HepG2 (cell line): ENCODE measurements around the gene IGFALS. TPM values are rescaled to one million over a fixed set of nuclear protein-coding genes. Genes with fewer than 3 reads are reported as not detected.
A peak's percentile ranks its signal among the peaks of the same experiment; 100 is the strongest.

Experiments used
- AGO1 ChIP-seq: fragments of 200-400 bp; formaldehyde crosslinking; IDR thresholded peaks from 2 replicates; pipeline ENCODE4 v1.6.1; 2017; ENCODE audit warnings: mild to moderate bottlenecking, low read depth, low read length, moderate library complexity; ENCODE audit not compliant: poor library complexity, severe bottlenecking
- AGO2 ChIP-seq: fragments of 200-400 bp; formaldehyde crosslinking; optimal IDR thresholded peaks from 2 replicates; pipeline ENCODE3; 2017; ENCODE audit warnings: mild to moderate bottlenecking, low read depth, low read length, moderate library complexity
- FOXA1 ChIP-seq, 2 experiments: fragments of 450-650 bp in 1 of 2; sonication (generic) in 1 of 2; formaldehyde crosslinking in 1 of 2; IDR thresholded peaks; 2 replicates each; pipeline versions ENCODE4 v1.4.0 to v1.6.1; 2016 to 2020; ENCODE audit warnings: missing genetic modification reagents in 1 of 2
- JUND ChIP-seq: sonication (generic); formaldehyde crosslinking; IDR thresholded peaks from 2 replicates; pipeline ENCODE4 v1.8.0; 2022; ENCODE audit warnings: mild to moderate bottlenecking, missing genetic modification reagents
- MZF1 ChIP-seq: sonication (generic); formaldehyde crosslinking; IDR thresholded peaks from 2 replicates; pipeline ENCODE4 v1.8.1; 2023; ENCODE audit warnings: mild to moderate bottlenecking, missing genetic modification reagents, borderline replicate concordance
- NONO ChIP-seq, 2 experiments: fragments of 450-650 bp in 1 of 2; sonication (generic) in 1 of 2; formaldehyde crosslinking in 1 of 2; IDR thresholded peaks in 1 of 2; conservative IDR thresholded peaks in 1 of 2; 2 replicates each; pipeline versions ENCODE4 v1.6.1 to v1.8.0; 2017 to 2022; ENCODE audit warnings: mild to moderate bottlenecking in 1 of 2, missing genetic modification reagents in 1 of 2, moderate library complexity in 1 of 2
- PRPF4 ChIP-seq: fragments of 200-400 bp; formaldehyde crosslinking; IDR thresholded peaks from 2 replicates; pipeline ENCODE4 v1.6.1; 2016; ENCODE audit warnings: low read length, low read depth; ENCODE audit not compliant: poor library complexity, severe bottlenecking
- RBFOX2 ChIP-seq: fragments of 200-400 bp; formaldehyde crosslinking; IDR thresholded peaks from 2 replicates; pipeline ENCODE4 v1.6.1; 2017; ENCODE audit warnings: low read depth, mild to moderate bottlenecking, low read length
- RXRB ChIP-seq: IDR thresholded peaks from 2 replicates; pipeline ENCODE4 v1.6.1; 2016; ENCODE audit warnings: borderline replicate concordance, missing genetic modification reagents, missing compliant biosample characterization
- SAP130 ChIP-seq: IDR thresholded peaks from 2 replicates; pipeline ENCODE4 v1.6.1; 2016; ENCODE audit warnings: low read depth
- ZNF264 ChIP-seq: sonication (generic); formaldehyde crosslinking; IDR thresholded peaks from 2 replicates; pipeline ENCODE4 v1.4.0; 2020; ENCODE audit warnings: missing genetic modification reagents
- ZNF891 ChIP-seq: sonication (generic); formaldehyde crosslinking; IDR thresholded peaks from 2 replicates; pipeline ENCODE4 v1.5.0; 2020; ENCODE audit warnings: mild to moderate bottlenecking, missing genetic modification reagents
- polyA plus RNA-seq, 8 experiments: library from polyadenylated mRNA; depleted of rRNA in 3 of 8; stranded (reverse) in 7 of 8; unstranded in 1 of 8; fragments of >200 nt; fragmentation: Illumina TruSeq in 4 of 8; extraction: Trizol in 4 of 8; gene quantifications; 2 replicates each; pipeline versions ENCODE4 v1.2.1 to v1.2.3, GENCODE V29; 2011 to 2016; ENCODE audit warnings: low read depth in 4 of 8, missing spikeins in 1 of 8, mixed read lengths in 1 of 8; ENCODE audit not compliant: insufficient read depth in 1 of 8
- total RNA-seq, 5 experiments: library from RNA; depleted of rRNA; stranded (reverse); fragments of >200 nt; fragmentation: Illumina TruSeq; extraction: Trizol; gene quantifications; 2 replicates each; pipeline ENCODE4 v1.2.3, GENCODE V29; 2016; ENCODE audit warnings: low read depth in 1 of 5
- TF ChIP-seq, protein P1 (sequence below): sonication (generic); formaldehyde crosslinking; IDR thresholded peaks from 2 replicates; pipeline ENCODE4 v1.5.0; 2020; ENCODE audit warnings: missing genetic modification reagents
- TF ChIP-seq, protein P2 (sequence below): sonication (generic); formaldehyde crosslinking; IDR thresholded peaks from 2 replicates; pipeline ENCODE4 v1.4.0; 2020; ENCODE audit warnings: missing genetic modification reagents

IGFALS gene
- total and polyA plus RNA-seq, 2 of the 13 experiments (the other 11 are each of a cell fraction or from before 2014, with no cell fraction given) = 0.34 to 2.4 TPM

DNA sequence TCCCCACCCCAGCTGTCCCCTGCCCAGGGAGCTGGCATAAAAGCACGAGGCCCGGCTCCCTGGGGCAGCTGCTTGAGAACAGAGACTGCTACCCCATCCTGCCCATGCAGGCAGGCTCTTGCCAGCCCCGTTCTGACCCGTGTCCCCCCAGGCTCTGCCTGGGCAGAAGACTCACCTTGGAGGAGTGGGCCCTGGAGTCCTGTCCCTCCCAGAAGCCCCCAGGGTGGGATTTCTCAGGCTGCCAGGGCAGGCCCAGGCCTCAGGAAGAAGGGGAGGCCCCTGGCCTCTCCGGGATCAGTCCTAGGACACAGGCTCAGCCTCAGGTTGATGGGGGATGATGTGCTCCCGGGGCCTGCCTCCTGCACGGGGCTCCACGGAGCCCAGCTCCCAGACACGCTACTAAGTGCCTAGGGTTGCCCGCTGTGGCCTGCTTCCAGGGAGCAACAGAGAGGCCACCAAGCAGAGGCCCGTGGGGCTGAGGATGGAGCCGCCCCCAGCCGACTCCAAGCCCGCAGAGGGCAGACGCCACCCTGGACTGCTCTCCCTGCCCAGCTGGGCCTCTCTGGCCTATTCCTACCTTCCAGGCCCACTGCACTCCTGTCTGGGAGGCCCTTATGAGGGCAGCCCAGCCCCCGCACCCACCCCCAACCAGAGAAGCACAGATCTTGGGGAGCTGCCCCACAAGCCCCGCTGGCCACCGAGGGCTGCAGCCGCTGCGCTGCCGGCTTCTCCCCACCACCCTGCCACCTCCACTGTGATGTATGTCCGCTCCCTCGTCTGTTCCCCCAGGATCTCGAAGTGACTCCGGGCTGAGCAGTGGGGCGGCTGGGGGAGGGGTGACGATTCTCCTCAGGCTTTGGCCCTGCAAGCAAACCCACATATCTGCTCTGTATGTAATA, 23.9 kb downstream of the IGFALS start (continued):
- TF ChIP-seq, protein P1, sequence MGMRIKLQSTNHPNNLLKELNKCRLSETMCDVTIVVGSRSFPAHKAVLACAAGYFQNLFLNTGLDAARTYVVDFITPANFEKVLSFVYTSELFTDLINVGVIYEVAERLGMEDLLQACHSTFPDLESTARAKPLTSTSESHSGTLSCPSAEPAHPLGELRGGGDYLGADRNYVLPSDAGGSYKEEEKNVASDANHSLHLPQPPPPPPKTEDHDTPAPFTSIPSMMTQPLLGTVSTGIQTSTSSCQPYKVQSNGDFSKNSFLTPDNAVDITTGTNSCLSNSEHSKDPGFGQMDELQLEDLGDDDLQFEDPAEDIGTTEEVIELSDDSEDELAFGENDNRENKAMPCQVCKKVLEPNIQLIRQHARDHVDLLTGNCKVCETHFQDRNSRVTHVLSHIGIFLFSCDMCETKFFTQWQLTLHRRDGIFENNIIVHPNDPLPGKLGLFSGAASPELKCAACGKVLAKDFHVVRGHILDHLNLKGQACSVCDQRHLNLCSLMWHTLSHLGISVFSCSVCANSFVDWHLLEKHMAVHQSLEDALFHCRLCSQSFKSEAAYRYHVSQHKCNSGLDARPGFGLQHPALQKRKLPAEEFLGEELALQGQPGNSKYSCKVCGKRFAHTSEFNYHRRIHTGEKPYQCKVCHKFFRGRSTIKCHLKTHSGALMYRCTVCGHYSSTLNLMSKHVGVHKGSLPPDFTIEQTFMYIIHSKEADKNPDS (CRISPR knock-in tag) = no peak
- no peak for TF ChIP-seq MZF1 (CRISPR knock-in tag)
- no peak for TF ChIP-seq ZNF264 (CRISPR knock-in tag)
- no peak for TF ChIP-seq RXRB
- peak; percentile 43; the same call in 1 of the 2 replicates for TF ChIP-seq RBFOX2
- peak; percentile 94 for TF ChIP-seq AGO2
- no peak for TF ChIP-seq ZNF891 (CRISPR knock-in tag)
- TF ChIP-seq FOXA1 (IDR thresholded peaks at IDR 0.05) = no peak
- no peak for TF ChIP-seq FOXA1 (CRISPR knock-in tag; IDR thresholded peaks at IDR 0.05)
- peak; percentile 67 for TF ChIP-seq AGO1
- no peak for TF ChIP-seq SAP130 (CRISPR knock-in tag)
- peak; percentile 31 for TF ChIP-seq PRPF4
- TF ChIP-seq JUND = no peak
- TF ChIP-seq, protein P2, sequence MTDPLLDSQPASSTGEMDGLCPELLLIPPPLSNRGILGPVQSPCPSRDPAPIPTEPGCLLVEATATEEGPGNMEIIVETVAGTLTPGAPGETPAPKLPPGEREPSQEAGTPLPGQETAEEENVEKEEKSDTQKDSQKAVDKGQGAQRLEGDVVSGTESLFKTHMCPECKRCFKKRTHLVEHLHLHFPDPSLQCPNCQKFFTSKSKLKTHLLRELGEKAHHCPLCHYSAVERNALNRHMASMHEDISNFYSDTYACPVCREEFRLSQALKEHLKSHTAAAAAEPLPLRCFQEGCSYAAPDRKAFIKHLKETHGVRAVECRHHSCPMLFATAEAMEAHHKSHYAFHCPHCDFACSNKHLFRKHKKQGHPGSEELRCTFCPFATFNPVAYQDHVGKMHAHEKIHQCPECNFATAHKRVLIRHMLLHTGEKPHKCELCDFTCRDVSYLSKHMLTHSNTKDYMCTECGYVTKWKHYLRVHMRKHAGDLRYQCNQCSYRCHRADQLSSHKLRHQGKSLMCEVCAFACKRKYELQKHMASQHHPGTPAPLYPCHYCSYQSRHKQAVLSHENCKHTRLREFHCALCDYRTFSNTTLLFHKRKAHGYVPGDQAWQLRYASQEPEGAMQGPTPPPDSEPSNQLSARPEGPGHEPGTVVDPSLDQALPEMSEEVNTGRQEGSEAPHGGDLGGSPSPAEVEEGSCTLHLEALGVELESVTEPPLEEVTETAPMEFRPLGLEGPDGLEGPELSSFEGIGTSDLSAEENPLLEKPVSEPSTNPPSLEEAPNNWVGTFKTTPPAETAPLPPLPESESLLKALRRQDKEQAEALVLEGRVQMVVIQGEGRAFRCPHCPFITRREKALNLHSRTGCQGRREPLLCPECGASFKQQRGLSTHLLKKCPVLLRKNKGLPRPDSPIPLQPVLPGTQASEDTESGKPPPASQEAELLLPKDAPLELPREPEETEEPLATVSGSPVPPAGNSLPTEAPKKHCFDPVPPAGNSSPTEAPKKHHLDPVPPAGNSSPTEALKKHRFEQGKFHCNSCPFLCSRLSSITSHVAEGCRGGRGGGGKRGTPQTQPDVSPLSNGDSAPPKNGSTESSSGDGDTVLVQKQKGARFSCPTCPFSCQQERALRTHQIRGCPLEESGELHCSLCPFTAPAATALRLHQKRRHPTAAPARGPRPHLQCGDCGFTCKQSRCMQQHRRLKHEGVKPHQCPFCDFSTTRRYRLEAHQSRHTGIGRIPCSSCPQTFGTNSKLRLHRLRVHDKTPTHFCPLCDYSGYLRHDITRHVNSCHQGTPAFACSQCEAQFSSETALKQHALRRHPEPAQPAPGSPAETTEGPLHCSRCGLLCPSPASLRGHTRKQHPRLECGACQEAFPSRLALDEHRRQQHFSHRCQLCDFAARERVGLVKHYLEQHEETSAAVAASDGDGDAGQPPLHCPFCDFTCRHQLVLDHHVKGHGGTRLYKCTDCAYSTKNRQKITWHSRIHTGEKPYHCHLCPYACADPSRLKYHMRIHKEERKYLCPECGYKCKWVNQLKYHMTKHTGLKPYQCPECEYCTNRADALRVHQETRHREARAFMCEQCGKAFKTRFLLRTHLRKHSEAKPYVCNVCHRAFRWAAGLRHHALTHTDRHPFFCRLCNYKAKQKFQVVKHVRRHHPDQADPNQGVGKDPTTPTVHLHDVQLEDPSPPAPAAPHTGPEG (CRISPR knock-in tag) = no peak
- TF ChIP-seq NONO (IDR thresholded peaks at IDR 0.05) = no peak
- peak; percentile 36; the same call in 1 of the 2 replicates for TF ChIP-seq NONO (CRISPR knock-in tag; conservative IDR thresholded peaks at IDR 0.05)
